Measurements from ENCODE around the gene CCDC134.

The CCDC134 gene

DNA sequence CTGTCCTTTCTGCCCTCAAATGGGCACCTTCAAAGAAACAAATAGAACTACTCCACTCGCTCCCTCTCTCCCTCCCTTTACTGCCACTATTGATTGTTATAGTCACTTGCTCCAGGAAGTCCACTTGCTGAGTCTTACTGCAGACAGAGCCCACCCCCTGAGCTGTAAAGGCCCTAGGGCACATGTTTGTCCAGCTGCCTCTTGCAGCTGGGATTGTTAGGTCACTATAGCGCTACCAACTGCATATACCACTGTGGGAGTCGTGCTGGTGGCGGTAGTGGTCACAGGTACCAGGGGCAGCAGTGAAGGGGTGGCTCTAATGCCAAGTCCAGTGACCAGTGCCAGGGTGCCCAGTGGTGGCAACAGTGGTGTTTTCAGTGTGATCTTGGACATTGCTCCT is 28.0 kb downstream of the CCDC134 start:
- H3K27me3 ChIP-seq = no peaks in the 10 kb centered on the region
- H3K4me3 ChIP-seq (ENCODE audit: low read depth in 1 of 2, low read length in 1 of 2) = no peak overlapping the region
- H3K9me3 ChIP-seq = no peaks in the 10 kb centered on the region
- peaks cover 6 to 10% of the 10 kb centered on the region in 2 experiments for H3K4me1 ChIP-seq (ENCODE audit: control insufficient read depth in 1 of 2, insufficient read depth in 1 of 2, low read depth in 1 of 2, low read length in 1 of 2)
- H3K36me3 ChIP-seq = peaks cover 8% of the 10 kb centered on the region
- no peak overlapping the region for H3K27ac ChIP-seq
- TF ChIP-seq, protein P1, sequence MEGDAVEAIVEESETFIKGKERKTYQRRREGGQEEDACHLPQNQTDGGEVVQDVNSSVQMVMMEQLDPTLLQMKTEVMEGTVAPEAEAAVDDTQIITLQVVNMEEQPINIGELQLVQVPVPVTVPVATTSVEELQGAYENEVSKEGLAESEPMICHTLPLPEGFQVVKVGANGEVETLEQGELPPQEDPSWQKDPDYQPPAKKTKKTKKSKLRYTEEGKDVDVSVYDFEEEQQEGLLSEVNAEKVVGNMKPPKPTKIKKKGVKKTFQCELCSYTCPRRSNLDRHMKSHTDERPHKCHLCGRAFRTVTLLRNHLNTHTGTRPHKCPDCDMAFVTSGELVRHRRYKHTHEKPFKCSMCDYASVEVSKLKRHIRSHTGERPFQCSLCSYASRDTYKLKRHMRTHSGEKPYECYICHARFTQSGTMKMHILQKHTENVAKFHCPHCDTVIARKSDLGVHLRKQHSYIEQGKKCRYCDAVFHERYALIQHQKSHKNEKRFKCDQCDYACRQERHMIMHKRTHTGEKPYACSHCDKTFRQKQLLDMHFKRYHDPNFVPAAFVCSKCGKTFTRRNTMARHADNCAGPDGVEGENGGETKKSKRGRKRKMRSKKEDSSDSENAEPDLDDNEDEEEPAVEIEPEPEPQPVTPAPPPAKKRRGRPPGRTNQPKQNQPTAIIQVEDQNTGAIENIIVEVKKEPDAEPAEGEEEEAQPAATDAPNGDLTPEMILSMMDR (IDR thresholded peaks at IDR 0.05) = no peak

DNA sequence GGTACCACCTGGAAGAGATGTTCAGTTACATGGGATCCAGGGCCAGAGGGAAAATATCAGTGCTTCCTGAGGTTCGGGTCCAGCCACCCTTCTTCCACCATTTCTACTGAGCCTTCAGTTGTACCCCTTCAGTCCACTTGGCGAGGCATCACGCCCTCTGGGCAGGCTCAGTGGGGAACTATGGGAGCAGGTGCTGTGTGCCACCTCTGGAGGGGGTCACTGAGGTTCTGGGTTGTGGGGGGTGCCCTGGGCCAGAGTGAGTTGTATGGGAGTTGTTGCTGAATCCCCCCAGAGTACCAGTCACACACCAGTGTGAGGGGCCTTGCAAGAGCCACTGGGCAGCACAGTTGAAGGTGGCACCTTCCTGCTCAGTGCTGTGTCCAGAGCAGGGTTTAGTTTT is 29.7 kb downstream of the CCDC134 start:
- H3K36me3 ChIP-seq = peaks cover 8% of the 10 kb centered on the region
- no peak overlapping the region for H3K4me3 ChIP-seq (ENCODE audit: low read depth in 1 of 2, low read length in 1 of 2)
- H3K27me3 ChIP-seq = no peaks in the 10 kb centered on the region
- peaks cover 14 to 22% of the 10 kb centered on the region in 2 experiments for H3K4me1 ChIP-seq (ENCODE audit: control insufficient read depth in 1 of 2, insufficient read depth in 1 of 2, low read depth in 1 of 2, low read length in 1 of 2)
- H3K27ac ChIP-seq = no peak overlapping the region
- TF ChIP-seq, protein P1 (IDR thresholded peaks at IDR 0.05) = no peak
- no peaks in the 10 kb centered on the region for H3K9me3 ChIP-seq

DNA sequence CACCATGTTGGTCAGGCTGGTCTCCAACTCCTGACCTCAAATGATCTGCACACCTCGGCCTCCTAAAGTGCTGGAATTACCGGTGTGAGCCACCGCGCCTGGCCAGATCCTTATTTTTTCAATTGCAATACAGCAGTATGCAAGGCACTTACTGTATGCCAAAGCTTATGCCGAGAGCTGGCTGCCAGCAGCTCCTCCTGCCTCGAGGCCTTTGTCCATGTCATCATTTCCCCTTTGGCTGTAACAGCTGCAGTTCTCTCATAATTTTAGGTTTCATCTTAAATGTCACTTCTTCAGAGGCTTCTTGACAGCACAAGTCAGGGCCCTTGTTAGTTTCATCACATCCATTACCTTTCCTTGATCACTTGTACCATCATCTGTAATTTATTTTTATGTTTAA is 30.9 kb downstream of the CCDC134 start:
- peaks cover 14 to 30% of the 10 kb centered on the region in 2 experiments for H3K4me1 ChIP-seq (ENCODE audit: control insufficient read depth in 1 of 2, insufficient read depth in 1 of 2, low read depth in 1 of 2, low read length in 1 of 2)
- H3K9me3 ChIP-seq = no peaks in the 10 kb centered on the region
- peak overlapping the region; percentile 83 for H3K27ac ChIP-seq
- TF ChIP-seq, protein P1 (IDR thresholded peaks at IDR 0.05) = no peak
- peaks cover 2% of the 10 kb centered on the region for H3K36me3 ChIP-seq
- no peak overlapping the region for H3K4me3 ChIP-seq (ENCODE audit: low read depth in 1 of 2, low read length in 1 of 2)
- no peaks in the 10 kb centered on the region for H3K27me3 ChIP-seq

DNA sequence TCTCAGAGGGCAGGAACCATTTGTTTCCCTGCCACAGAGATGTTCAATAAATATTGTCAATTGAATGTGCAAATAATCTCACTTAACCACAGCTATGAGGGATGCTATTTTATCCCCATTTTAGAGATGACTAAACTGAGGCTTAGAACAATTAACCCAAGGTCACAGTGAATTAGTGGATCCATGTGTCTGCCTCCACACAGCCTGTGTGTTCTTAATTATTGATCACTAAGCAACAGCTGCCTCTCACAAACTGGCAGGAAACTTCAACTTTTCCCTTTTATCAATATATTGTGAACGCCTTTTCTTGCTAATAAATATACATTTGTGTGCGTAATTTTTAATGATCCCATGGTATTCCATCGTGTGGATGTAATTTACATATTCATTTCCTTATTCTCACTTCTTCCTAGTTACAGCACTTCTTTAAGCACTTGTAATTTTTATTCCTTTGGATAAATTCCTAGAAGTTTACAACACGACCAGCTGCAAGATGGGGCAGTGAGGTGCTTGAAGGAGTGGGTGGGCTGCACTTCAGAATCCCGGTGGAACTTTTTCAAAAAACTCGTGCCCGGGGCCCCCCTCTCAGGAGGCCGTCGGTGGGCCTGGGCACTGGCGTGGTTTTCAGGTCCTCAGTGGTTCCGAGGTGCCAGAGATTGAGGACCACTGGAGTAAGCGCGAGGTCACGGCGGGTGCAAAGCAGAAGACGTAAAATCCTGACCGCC is 31.5 kb downstream of the CCDC134 start:
- H3K4me3 ChIP-seq (ENCODE audit: low read depth in 1 of 2, low read length in 1 of 2) = peak overlapping the region; percentile 88 to 92
- TF ChIP-seq, protein P1 (IDR thresholded peaks at IDR 0.05) = no peak

DNA sequence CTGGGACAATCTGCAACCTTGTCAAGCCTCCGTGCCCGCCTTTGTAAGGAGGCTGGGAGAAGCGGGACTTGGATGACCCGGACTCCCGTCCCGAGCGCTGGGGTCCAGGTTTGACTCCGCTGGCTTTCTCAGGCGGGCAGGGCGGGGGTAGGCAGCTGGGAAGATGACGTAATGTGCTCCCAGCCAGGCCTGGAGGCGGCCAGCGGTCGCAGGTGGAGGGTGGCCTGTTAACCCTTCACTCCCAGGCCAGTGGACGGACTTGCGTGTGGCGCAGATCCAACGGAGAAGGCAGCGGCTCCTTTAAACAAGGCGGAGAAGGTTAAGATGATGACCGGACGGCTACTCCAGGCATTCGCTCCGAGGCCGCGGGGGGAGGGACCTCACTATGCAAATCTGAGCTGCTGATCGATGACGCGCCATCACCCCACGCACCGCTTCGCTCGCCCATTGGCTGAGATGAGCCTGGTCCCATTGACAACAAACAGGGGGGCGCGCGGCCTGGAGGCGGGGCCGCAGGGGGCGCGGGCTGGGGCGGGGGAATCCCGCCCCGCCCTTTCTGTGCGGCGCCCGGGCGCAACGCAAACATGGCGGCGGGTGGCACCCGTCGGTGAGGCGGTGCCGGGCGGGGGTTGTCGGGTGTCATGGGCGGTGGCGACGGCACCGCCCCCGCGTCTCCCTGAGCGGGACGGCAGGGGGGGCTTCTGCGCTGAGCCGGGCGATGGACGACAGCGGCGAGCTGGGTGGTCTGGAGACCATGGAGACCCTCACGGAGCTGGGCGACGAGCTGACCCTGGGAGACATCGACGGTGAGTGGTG is 32.3 kb downstream of the CCDC134 start, which contains the start of gene SREBF2:
Gene SREBF2, plus strand, starts transcription at position 553 of the 816 bp plus-strand sequence. Its CDS starts 166 bp downstream, at position 719.
- Histone ChIP-seq H3K4me1 (ENCODE audit: control insufficient read depth in 1 of 2, insufficient read depth in 1 of 2, low read depth in 1 of 2, low read length in 1 of 2) (peaks cover 14 to 30% of the 10 kb centered on the region in 2 experiments), H3K27me3 (no peaks in the 10 kb centered on the region), H3K4me3 (ENCODE audit: low read depth in 1 of 2, low read length in 1 of 2) (peak within 1 kb of the TSS; percentile 88 to 92), H3K27ac (peak within 1 kb of the TSS; percentile 83), H3K36me3 (peaks cover 9% of the 10 kb centered on the region), H3K9me3 (no peaks in the 10 kb centered on the region)
- TF ChIP-seq, protein P1 (IDR thresholded peaks at IDR 0.05) = peak; percentile 46

More for the DNA sequence above, 31.5 kb downstream of the CCDC134 start:
- Histone ChIP-seq H3K27me3 (no peaks in the 10 kb centered on the region), H3K9me3 (no peaks in the 10 kb centered on the region), H3K36me3 (peaks cover 8% of the 10 kb centered on the region), H3K4me1 (ENCODE audit: control insufficient read depth in 1 of 2, insufficient read depth in 1 of 2, low read depth in 1 of 2, low read length in 1 of 2) (peaks cover 14 to 30% of the 10 kb centered on the region in 2 experiments), H3K27ac (peak overlapping the region; percentile 83)

All from neutrophil (primary cell).